ENCODE measurements around the gene P2RY2.
A peak's percentile ranks its signal among the peaks of the same experiment; 100 is the strongest.
"Not testable (repeated sequence)": the region's sequence is repeated elsewhere in the genome, so short reads cannot be mapped to it uniquely, and the experiment has no call there.

P2RY2 gene

GRCh38 chr11:73270016-73270854, 52.2 kb downstream of the P2RY2 start:
- peak; percentile 0 for DNase-seq

GRCh38 chr11:73270855-73271477, 52.9 kb downstream of the P2RY2 start:
- peak; percentile 0 for DNase-seq

- DNase-seq, result not testable (repeated sequence)
These were observed 53.4 kb downstream of the P2RY2 start for GRCh38 chr11:73271478-73271865.

GRCh38 chr11:73271936-73272679, 54.0 kb downstream of the P2RY2 start, which contains the start of gene P2RY6:
TSS of gene P2RY6 (plus strand) at chr11:73272338. CDS start at chr11:73296519, 24,181 bp downstream.
- DNase-seq, result peak; percentile 39

GRCh38 chr11:73272680-73273038, 54.6 kb downstream of the P2RY2 start:
- DNase-seq, result no peak

GRCh38 chr11:73273222-73273895, 55.3 kb downstream of the P2RY2 start:
- DNase-seq, result no peak

GRCh38 chr11:73274191-73274590, 56.1 kb downstream of the P2RY2 start:
- DNase-seq, result not testable (repeated sequence)

GRCh38 chr11:73274722-73275380, 56.8 kb downstream of the P2RY2 start:
- no peak for DNase-seq

- DNase-seq, result no peak
These were observed 57.3 kb downstream of the P2RY2 start for GRCh38 chr11:73275381-73275750.

GRCh38 chr11:73277467-73277866, 59.4 kb downstream of the P2RY2 start:
- DNase-seq, result no peak

- no peak for DNase-seq
These were observed 62.5 kb downstream of the P2RY2 start for GRCh38 chr11:73280626-73281025.

- DNase-seq, result no peak
These were observed 63.2 kb downstream of the P2RY2 start for GRCh38 chr11:73281201-73281741.

GRCh38 chr11:73281796-73282660, 63.9 kb downstream of the P2RY2 start:
- no peak for DNase-seq

- no peak for DNase-seq
These were observed 65.4 kb downstream of the P2RY2 start for GRCh38 chr11:73283276-73284000.

GRCh38 chr11:73284106-73284505, 66.0 kb downstream of the P2RY2 start:
- no peak for DNase-seq

- no peak for DNase-seq
These were observed 67.6 kb downstream of the P2RY2 start for GRCh38 chr11:73285721-73286120.

Measured in NCI-H226 (cell line).